Adipose tissue (tissue), 3 donors: Measurements from ENCODE around the gene PLAGL2. TPM values are rescaled to one million over a fixed set of nuclear protein-coding genes. Genes with fewer than 3 reads are reported as not detected.
"Not testable (repeated sequence)": the region's sequence is repeated elsewhere in the genome, so short reads cannot be mapped to it uniquely, and the experiment has no call there.

ENCODE experiments used
- H3K27ac ChIP-seq: one replicate; pipeline ENCODE4 v1.5.1; 2013; ENCODE audit warnings: low read depth, low read length
- WGBS, 3 donors: extraction: QIAGEN DNeasy Blood & Tissue Kit; methylation state at CpG; one replicate each; pipeline ENCODE4 v1.1.7; 2013; 5-methylcytosine and 5-hydroxymethylcytosine counted together
- polyA plus RNA-seq, 3 donors: library from polyadenylated mRNA; stranded (reverse); fragments of 200-250 nt; gene quantifications; one replicate each; pipeline ENCODE4 v1.2.3, GENCODE V29; 2013
- donor health status: healthy with polysubstance abuse.
- donor health status: Bipolar disorder and iron deficiency.
- donor health status: healthy.

PLAGL2 gene
- polyA plus RNA-seq, 3 donors: 2.5 to 4.7 (median 4.2) TPM

- 2 to 4% (median 3%) methylated on average over 30 to 40 of the region's 40 CpGs for WGBS, 3 donors
- no peak overlapping the region for H3K27ac ChIP-seq
These were observed 550 bp downstream of the PLAGL2 start for GRCh38 chr20:32206760-32207625.

- 21 to 50% (median 48%) methylated on average over 8 of the region's 8 CpGs for WGBS, 3 donors
- no peak overlapping the region for H3K27ac ChIP-seq
These were observed 1.4 kb downstream of the PLAGL2 start for GRCh38 chr20:32205843-32206759.

DNA sequence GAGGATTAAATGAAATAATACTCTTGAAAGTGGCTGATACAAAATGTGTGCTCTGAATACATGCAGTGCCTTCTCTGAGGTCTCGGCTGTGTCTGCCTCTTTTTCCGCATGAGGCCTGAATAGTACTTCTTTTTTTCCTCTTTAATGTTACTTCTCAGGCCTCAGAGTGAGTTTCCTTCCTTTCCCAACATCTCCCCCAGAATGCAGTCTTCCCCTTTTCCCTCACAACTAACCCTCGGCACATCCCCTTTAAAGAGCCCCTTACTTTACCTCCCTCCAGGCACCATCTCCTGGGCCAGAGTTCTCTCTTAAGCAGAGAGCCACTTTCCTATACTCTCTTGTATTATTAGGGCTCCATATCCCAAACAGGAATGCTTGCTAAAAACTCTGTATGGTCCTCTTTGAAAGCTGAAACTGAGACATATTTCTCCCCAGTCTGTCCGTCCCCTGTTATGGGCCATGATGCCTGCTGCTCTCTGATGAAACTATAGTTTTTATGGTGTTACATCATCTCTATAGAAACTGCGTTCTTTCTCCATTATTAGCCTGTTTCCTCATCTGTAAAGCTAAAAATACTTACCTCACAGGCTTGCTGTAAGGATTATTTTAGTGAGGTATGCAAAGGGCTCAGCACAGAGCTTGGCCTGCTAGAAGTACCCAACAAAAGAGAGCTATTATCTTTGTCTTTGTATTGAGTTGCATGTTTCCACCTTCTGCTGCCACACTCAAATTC, 2.3 kb downstream of the PLAGL2 start:
- 39 to 47% (median 43%) methylated on average over 5 of the region's 5 CpGs for WGBS, 3 donors
- no peak overlapping the region for H3K27ac ChIP-seq

DNA sequence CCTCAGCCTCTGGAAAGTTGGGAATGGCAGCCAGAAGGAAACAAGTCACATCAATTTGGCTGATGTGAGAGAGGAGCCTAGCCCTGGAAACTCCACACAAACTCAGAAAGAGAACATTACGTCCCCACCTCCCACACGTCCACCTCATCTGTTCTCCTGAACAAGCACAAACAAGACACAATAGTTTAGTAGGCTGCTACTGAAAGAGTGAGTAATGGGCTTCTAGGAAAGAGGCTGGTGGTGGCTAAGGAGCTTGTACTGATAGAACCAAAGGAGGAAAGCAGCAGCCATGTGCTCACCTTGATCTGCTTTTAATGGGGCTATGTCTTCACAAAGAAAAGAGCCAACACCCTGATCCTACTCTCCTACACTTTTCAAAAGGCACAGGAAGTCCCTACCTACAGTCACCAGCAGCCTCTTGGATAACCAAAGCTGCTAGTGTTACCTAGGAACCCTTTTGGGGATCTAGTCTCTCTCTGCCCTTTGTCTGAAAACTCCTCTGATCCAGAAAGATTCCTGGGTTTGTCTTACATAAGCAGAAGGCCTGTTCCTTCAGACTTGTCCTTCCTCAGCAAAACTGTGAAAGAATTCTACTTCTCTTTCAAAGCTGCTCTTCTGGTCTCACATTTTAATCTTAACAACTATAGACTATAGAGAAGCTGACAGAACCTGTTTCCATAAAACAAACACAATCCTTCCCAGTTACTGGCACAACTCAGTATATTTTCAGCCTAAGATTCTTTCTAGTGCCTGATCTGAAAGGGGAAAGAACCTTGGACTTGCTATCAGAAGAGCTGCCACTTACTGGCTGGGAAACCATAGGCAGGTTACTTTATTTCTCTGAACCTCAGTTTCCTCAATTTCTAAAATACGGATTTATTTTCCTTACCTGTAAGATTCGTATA, 3.1 kb downstream of the PLAGL2 start:
- WGBS, 3 donors: 18 to 56% (median 50%) methylated on average over 4 of the region's 4 CpGs
- H3K27ac ChIP-seq: no peak overlapping the region

DNA sequence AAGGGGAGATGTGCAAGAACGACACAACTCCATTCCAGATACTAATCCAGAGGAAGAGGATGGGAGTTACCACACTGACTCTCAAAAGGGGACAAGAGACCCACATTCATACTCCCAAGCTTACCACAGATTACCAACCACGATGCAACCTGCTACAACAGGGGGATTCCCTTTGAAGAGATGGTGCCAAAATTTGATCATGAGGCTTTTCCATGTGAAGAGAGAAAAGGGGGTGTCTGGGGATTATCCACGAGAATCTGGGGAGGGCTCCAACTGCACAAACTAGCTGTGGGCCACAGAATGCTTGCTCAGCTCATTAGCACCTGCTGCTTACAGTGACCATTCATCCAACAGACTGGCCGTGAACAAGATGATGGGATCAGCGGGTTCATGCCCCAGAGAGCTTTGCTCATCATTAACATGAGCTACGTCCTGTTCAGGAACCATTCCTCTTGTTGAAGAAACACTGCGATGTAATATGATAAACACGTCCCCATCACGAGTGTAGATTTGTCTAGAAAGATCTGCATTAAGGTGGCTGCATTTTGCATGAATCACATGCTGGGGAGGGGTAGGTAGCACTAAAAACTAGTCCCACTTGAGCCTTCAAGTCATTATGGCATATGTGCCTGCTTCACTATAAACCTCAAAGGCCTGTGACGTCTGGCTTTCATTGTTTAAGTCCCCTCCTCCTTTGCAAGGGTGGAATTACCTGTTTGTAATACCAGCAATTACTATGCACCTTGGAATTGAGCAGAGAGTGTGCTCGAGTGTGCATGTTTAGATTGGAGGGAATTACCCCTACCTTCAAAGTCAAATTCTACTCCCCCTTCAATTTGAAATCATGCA, 4.0 kb downstream of the PLAGL2 start:
- H3K27ac ChIP-seq: no peak overlapping the region

DNA sequence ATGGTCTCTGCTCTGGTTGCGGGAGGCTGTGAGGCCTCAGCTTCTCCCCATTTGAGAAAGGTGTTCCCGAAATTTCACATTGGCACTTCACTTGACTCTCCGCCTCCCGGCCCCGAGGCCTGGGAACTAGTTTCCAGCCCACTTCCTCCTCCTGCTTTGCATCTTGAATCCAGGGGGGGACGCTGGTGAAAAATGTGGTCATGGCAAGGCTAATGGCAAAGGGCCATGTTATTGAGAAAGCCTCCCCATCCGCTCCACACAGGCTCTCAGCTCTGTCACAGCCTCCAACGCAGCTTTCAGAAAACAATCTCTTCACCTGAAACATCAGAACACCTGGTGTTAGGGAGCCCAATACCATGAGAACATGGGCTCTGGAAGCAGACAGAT, 5.6 kb downstream of the PLAGL2 start:
- 48 to 63% (median 59%) methylated on average over 8 of the region's 8 CpGs for whole genome bisulfite sequencing, 3 donors
- no peak overlapping the region for H3K27ac ChIP-seq

More for the DNA sequence above, 4.0 kb downstream of the PLAGL2 start:
- WGBS, 3 donors: 38 to 65% (median 65%) methylated on average over 11 of the region's 11 CpGs

DNA sequence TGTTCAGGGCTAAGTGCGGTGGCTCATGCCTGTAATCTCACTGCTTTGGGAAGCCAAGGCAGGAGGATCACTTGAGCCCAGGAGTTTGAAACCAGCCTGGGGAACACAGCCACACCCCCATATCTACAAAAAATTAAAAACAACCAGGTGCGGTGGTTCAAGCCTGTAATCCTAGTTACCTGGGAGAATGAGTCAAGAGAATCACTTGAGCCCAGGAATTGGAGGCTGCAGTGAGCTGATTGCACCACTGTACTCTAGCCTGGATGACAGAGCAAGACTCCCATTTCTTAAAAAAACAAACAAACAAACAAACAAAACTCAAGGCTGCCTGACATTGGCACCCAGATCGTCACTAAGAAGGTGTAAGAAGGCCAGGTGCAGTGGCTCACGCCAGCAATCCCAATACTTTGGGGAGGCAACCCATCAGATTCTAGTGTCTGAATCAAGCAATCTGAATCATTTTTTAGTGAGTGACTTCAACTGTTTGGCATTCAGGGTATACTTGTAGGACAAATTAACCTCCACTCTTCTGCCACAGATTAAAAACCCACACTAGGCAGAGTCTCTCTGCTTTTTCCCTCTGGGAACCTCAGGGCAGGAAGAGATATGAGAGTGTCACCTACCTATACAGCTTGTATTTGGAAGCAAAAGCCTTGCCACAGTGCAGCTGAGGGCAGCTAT, 6.1 kb downstream of the PLAGL2 start:
- H3K27ac ChIP-seq: no peak overlapping the region

DNA sequence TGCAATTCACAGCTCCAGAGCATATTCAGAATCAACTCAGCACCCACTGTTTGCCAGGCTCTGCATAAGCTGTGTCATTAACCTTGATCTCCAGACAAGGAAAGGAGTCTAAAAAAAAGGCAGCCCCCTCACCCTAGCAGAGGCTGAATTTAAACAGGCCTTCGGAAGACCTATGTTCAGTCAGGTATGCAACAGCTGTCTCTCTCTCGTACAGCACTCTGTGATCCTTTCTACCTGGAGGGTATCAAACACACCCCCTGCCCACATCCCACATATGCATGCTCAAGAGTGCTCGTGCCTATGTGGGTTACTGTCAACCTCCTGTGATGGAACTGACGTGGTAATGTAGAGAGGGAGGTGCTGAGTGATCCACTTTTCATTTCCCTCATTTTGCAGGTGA, 8.5 kb downstream of the PLAGL2 start:
- WGBS, 3 donors: 51 to 91% (median 83%) methylated on average over 4 of the region's 4 CpGs
- no peak overlapping the region for H3K27ac ChIP-seq

More for the DNA sequence above, 6.1 kb downstream of the PLAGL2 start:
- 72 to 93% (median 91%) methylated on average over 4 of the region's 4 CpGs for WGBS, 3 donors

DNA sequence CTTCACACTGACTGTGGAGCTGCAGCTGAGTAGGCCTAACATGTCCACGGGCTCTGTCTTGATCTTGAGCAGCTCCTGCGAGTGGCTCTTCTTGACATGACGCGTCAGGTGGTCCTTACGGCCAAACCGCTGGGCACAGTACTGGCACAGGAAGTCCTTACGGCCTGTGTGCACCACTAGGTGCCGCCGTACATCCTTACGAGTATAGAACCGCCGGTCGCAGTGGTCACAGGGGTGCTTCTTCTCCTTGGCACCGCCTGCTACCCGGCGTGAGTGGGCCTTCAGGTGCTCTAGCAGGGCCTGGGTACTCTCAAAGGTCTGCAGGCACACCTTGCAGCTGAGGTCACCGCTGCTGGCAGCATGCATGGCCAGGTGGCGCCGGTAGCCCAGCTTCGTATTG, 10.4 kb downstream of the PLAGL2 start:
- not testable (repeated sequence) for H3K27ac ChIP-seq
- 86 to 91% (median 90%) methylated on average over 20 of the region's 20 CpGs for WGBS, 3 donors

- H3K27ac ChIP-seq: not testable (repeated sequence)
- 93 to 96% (median 94%) methylated on average over 10 to 11 of the region's 11 CpGs for WGBS, 3 donors
These were observed 10.9 kb downstream of the PLAGL2 start for GRCh38 chr20:32196613-32197012.

- no peak overlapping the region for H3K27ac ChIP-seq
- 32 to 82% (median 75%) methylated on average over 7 of the region's 7 CpGs for WGBS, 3 donors
These were observed 12.0 kb downstream of the PLAGL2 start for GRCh38 chr20:32195581-32195980.

GRCh38 chr20:32193996-32194395, 13.5 kb downstream of the PLAGL2 start:
- WGBS, 3 donors: 72 to 78% (median 77%) methylated on average over 6 of the region's 6 CpGs
- H3K27ac ChIP-seq: no peak overlapping the region

- H3K27ac ChIP-seq: not testable (repeated sequence)
- 80 to 88% (median 85%) methylated on average over 5 of the region's 5 CpGs for WGBS, 3 donors
These were observed 14.2 kb downstream of the PLAGL2 start for GRCh38 chr20:32193336-32193735.

GRCh38 chr20:32192698-32193097, 14.8 kb downstream of the PLAGL2 start:
- H3K27ac ChIP-seq: no peak overlapping the region
- WGBS, 3 donors: 32 to 68% (median 57%) methylated on average over 3 of the region's 3 CpGs

GRCh38 chr20:32191873-32192272, 15.7 kb downstream of the PLAGL2 start:
- no peak overlapping the region for H3K27ac ChIP-seq

- 73 to 80% (median 78%) methylated on average over 3 of the region's 3 CpGs for WGBS, 3 donors
- no peak overlapping the region for H3K27ac ChIP-seq
These were observed 16.1 kb downstream of the PLAGL2 start for GRCh38 chr20:32191422-32191821.
